H9 (cell line): ENCODE results near the gene ZAP70. TPM values are rescaled to one million over a fixed set of nuclear protein-coding genes. Genes with fewer than 3 reads are reported as not detected.
"Not testable (repeated sequence)": the region's sequence is repeated elsewhere in the genome, so short reads cannot be mapped to it uniquely, and the experiment has no call there.

ENCODE experiments used
- DNase-seq: peaks from one replicate; pipeline ENCODE4 v3.0.0-alpha.2; 2017
- H2AFZ ChIP-seq: one replicate; pipeline ENCODE4 v1.6.1; 2013; ENCODE audit warnings: mild to moderate bottlenecking, low read length, control low read depth, moderate library complexity
- H2AK5ac ChIP-seq: 2 replicates; pipeline ENCODE4 v1.6.1; 2013; ENCODE audit warnings: low read length, control low read depth, mixed read lengths; ENCODE audit not compliant: insufficient read length
- H2BK120ac ChIP-seq: one replicate; pipeline ENCODE4 v1.6.1; 2013; ENCODE audit warnings: low read depth, mild to moderate bottlenecking, low read length, control low read depth, inconsistent platforms; ENCODE audit not compliant: poor library complexity, severe bottlenecking
- H2BK12ac ChIP-seq: 2 replicates; pipeline ENCODE4 v1.6.1; 2013; ENCODE audit warnings: low read length, control low read depth, mixed read lengths, low read depth; ENCODE audit not compliant: insufficient read length
- H2BK15ac ChIP-seq: 2 replicates; pipeline ENCODE4 v1.6.1; 2013; ENCODE audit warnings: low read depth, low read length, control low read depth
- H2BK20ac ChIP-seq: one replicate; pipeline ENCODE4 v1.6.1; 2013; ENCODE audit warnings: low read depth, mild to moderate bottlenecking, low read length, control low read depth, inconsistent platforms; ENCODE audit not compliant: poor library complexity, severe bottlenecking
- H2BK5ac ChIP-seq: 2 replicates; pipeline ENCODE4 v1.6.1; 2013; ENCODE audit warnings: low read length, control low read depth, mixed read lengths; ENCODE audit not compliant: insufficient read length
- H3K14ac ChIP-seq: 2 replicates; pipeline ENCODE4 v1.6.1; 2013; ENCODE audit warnings: low read length, control low read depth; ENCODE audit not compliant: insufficient read depth
- H3K18ac ChIP-seq: 2 replicates; pipeline ENCODE4 v1.6.1; 2013; ENCODE audit warnings: low read depth, mild to moderate bottlenecking, mixed read lengths, low read length, control low read depth; ENCODE audit not compliant: insufficient read length
- H3K23ac ChIP-seq: 2 replicates; pipeline ENCODE4 v1.6.1; 2013; ENCODE audit warnings: low read length, control low read depth, mixed read lengths, low read depth; ENCODE audit not compliant: insufficient read length
- H3K23me2 ChIP-seq: 2 replicates; pipeline ENCODE4 v1.6.1; 2013; ENCODE audit warnings: low read depth, mild to moderate bottlenecking, mixed read lengths, low read length, control low read depth; ENCODE audit not compliant: insufficient read length, poor library complexity, severe bottlenecking
- H3K27ac ChIP-seq: 2 replicates; pipeline ENCODE4 v1.5.1; 2013; ENCODE audit warnings: low read length, control low read depth, mixed read lengths, low read depth; ENCODE audit not compliant: insufficient read length
- H3K27me3 ChIP-seq: 2 replicates; pipeline ENCODE4 v1.6.1; 2013; ENCODE audit warnings: low read length, control low read depth, inconsistent platforms; ENCODE audit not compliant: insufficient read depth
- H3K4ac ChIP-seq: 2 replicates; pipeline ENCODE4 v1.6.1; 2013; ENCODE audit warnings: low read depth, mild to moderate bottlenecking, control low read depth, inconsistent platforms, low read length, moderate library complexity
- H3K4me1 ChIP-seq: 2 replicates; pipeline ENCODE4 v1.6.1; 2013; ENCODE audit warnings: low read length, control low read depth, inconsistent platforms; ENCODE audit not compliant: insufficient read depth
- H3K4me2 ChIP-seq: 2 replicates; pipeline ENCODE4 v1.6.1; 2013; ENCODE audit warnings: low read length, control low read depth, mixed read lengths; ENCODE audit not compliant: insufficient read length, insufficient read depth
- H3K56ac ChIP-seq: 2 replicates; pipeline ENCODE4 v1.6.1; 2013; ENCODE audit warnings: low read depth, mild to moderate bottlenecking, mixed read lengths, low read length, control low read depth; ENCODE audit not compliant: insufficient read length
- H3K79me1 ChIP-seq: 2 replicates; pipeline ENCODE4 v1.6.1; 2013; ENCODE audit warnings: low read depth, mild to moderate bottlenecking, moderate library complexity, low read length, control low read depth, inconsistent platforms; ENCODE audit not compliant: insufficient read depth, poor library complexity, severe bottlenecking
- H3K79me2 ChIP-seq: 2 replicates; pipeline ENCODE4 v1.6.1; 2013; ENCODE audit warnings: low read length, control low read depth, inconsistent platforms; ENCODE audit not compliant: insufficient read depth
- H3K9ac ChIP-seq: 2 replicates; pipeline ENCODE4 v1.6.1; 2013; ENCODE audit warnings: low read length, control low read depth, mixed read lengths; ENCODE audit not compliant: insufficient read length; ENCODE audit errors: extremely low read depth
- H3K9me3 ChIP-seq: one replicate; pipeline ENCODE4 v1.6.1; 2013; ENCODE audit warnings: low read depth, low read length, inconsistent platforms; ENCODE audit not compliant: control insufficient read depth
- H3T11ph ChIP-seq: one replicate; pipeline ENCODE4 v1.6.1; 2013; ENCODE audit warnings: mild to moderate bottlenecking, low read length, control low read depth, inconsistent platforms
- H4K20me1 ChIP-seq: one replicate; pipeline ENCODE4 v1.6.1; 2013; ENCODE audit not compliant: control insufficient read depth, insufficient read length, insufficient read depth
- H4K5ac ChIP-seq: 2 replicates; pipeline ENCODE4 v1.6.1; 2013; ENCODE audit warnings: low read depth, mild to moderate bottlenecking, mixed read lengths, low read length, control low read depth; ENCODE audit not compliant: insufficient read length
- H4K8ac ChIP-seq: replicated peaks from 2 replicates; pipeline ENCODE4 v1.6.1; 2013; ENCODE audit warnings: low read length, control low read depth, mixed read lengths, low read depth; ENCODE audit not compliant: insufficient read length
- H4K91ac ChIP-seq: 2 replicates; pipeline ENCODE4 v1.6.1; 2013; ENCODE audit warnings: low read depth, mild to moderate bottlenecking, moderate library complexity, mixed read lengths, low read length, control low read depth; ENCODE audit not compliant: insufficient read length
- H3K27ac Mint-ChIP-seq, 3 experiments: 2 replicates in 2 of 3; 3 replicates in 1 of 3; pipeline ENCODE4 v1.8.0; 2020 to 2021; ENCODE audit warnings: mixed read lengths in 3 of 3, mild to moderate bottlenecking in 1 of 3, moderate library complexity in 1 of 3
- H3K27me3 Mint-ChIP-seq: 2 replicates; pipeline ENCODE4 v1.8.0; 2021; ENCODE audit warnings: low read depth, mild to moderate bottlenecking, moderate library complexity, mixed read lengths
- H3K36me3 Mint-ChIP-seq, 3 experiments: 2 replicates in 2 of 3; 3 replicates in 1 of 3; pipeline ENCODE4 v1.8.0; 2020 to 2021; ENCODE audit warnings: low read depth in 3 of 3, mixed read lengths in 3 of 3; ENCODE audit not compliant: insufficient read depth in 1 of 3
- H3K4me1 Mint-ChIP-seq, 2 experiments: 2 replicates each; pipeline ENCODE4 v1.8.0; 2020; ENCODE audit warnings: mixed read lengths in 2 of 2
- H3K4me3 Mint-ChIP-seq, 2 experiments: 2 replicates in 1 of 2; 3 replicates in 1 of 2; pipeline ENCODE4 v1.8.0; 2020 to 2021; ENCODE audit warnings: mild to moderate bottlenecking in 2 of 2, mixed read lengths in 2 of 2, moderate library complexity in 1 of 2
- H3K9me3 Mint-ChIP-seq, 2 experiments: 2 replicates in 1 of 2; 3 replicates in 1 of 2; pipeline ENCODE4 v1.8.0; 2020; ENCODE audit warnings: mild to moderate bottlenecking in 2 of 2, mixed read lengths in 2 of 2, moderate library complexity in 1 of 2
- CTCF ChIP-seq: fragments of 200-600 bp; sonication (generic); conservative IDR thresholded peaks from 3 replicates; pipeline ENCODE4 v1.8.0; 2021; ENCODE audit warnings: antibody characterized with exemption, mild to moderate bottlenecking
- WGBS: extraction: QIAGEN DNeasy Blood & Tissue Kit; methylation state at CpG from one replicate; pipeline ENCODE4 v1.1.7; 2013; ENCODE audit warnings: missing lambda C conversion rate, low lambda C conversion rate, mixed read lengths; ENCODE audit not compliant: insufficient read length; ENCODE audit errors: extremely low coverage; 5-methylcytosine and 5-hydroxymethylcytosine counted together
- total RNA-seq: library from RNA; stranded (reverse); gene quantifications from 2 replicates; pipeline ENCODE4 v1.2.1, GENCODE V29; 2021

The ZAP70 gene
- total RNA-seq, 1 experiment from 2014 or later, result 0.24 TPM

GRCh38 chr2:97711394-97711711 is 2.0 kb upstream of the ZAP70 start:
- H2BK5ac ChIP-seq, result no peak overlapping the region
- H3K36me3 Mint-ChIP-seq, result peaks cover 0 to 4% (median 0%) of the 10 kb centered on the region in 3 experiments; a peak in 3 of 7 replicates
- no peak overlapping the region for H2BK12ac ChIP-seq
- no peak overlapping the region for H3K9ac ChIP-seq
- H4K8ac ChIP-seq, result no peak overlapping the region
- H3K79me2 ChIP-seq, result no peaks in the 10 kb centered on the region
- no peak overlapping the region for H2BK120ac ChIP-seq
- no peaks in the 10 kb centered on the region for H3K79me1 ChIP-seq
- H3K4me1 Mint-ChIP-seq, result peaks cover 4 to 11% of the 10 kb centered on the region in 2 experiments
- no peak overlapping the region for H3K4me2 ChIP-seq
- H2BK20ac ChIP-seq, result no peak overlapping the region
- H3K56ac ChIP-seq, result no peak overlapping the region
- DNase-seq, result no peak
- no peaks in the 10 kb centered on the region for H3K9me3 ChIP-seq
- H4K91ac ChIP-seq, result no peak overlapping the region
- no peak overlapping the region for H3K14ac ChIP-seq
- peaks cover 0 to 2% of the 10 kb centered on the region in 2 experiments; a peak in 2 of 5 replicates for H3K9me3 Mint-ChIP-seq
- no peak overlapping the region for H3K4ac ChIP-seq
- H2BK15ac ChIP-seq, result no peak overlapping the region
- no peak overlapping the region for H3K23ac ChIP-seq
- H3K27me3 Mint-ChIP-seq, result peaks cover 2% of the 10 kb centered on the region
- H3K4me1 ChIP-seq, result no peaks in the 10 kb centered on the region
- no CpG with 5 or more reads among the region's 6 CpGs for WGBS
- TF ChIP-seq CTCF, result no peak
- H4K5ac ChIP-seq, result no peak overlapping the region
- H2AFZ ChIP-seq, result no peak overlapping the region
- no peak overlapping the region for H2AK5ac ChIP-seq
- H3T11ph ChIP-seq, result no peak overlapping the region
- no peaks in the 10 kb centered on the region for H4K20me1 ChIP-seq
- no peaks in the 10 kb centered on the region for H3K27me3 ChIP-seq
- no peaks in the 10 kb centered on the region for H3K23me2 ChIP-seq
- no peak overlapping the region; a peak in 1 of 7 replicates for H3K27ac Mint-ChIP-seq
- no peak overlapping the region for H3K18ac ChIP-seq
- H3K27ac ChIP-seq, result no peak overlapping the region
- H3K4me3 Mint-ChIP-seq, result no peak overlapping the region

GRCh38 chr2:97712175-97712574 is 1.2 kb upstream of the ZAP70 start:
- H4K5ac ChIP-seq, H3K27ac ChIP-seq, H3K79me2 ChIP-seq, H3K27me3 ChIP-seq, H2AK5ac ChIP-seq, H4K8ac ChIP-seq, H3K79me1 ChIP-seq, H3K4me2 ChIP-seq, H3T11ph ChIP-seq, H2AFZ ChIP-seq, H3K9ac ChIP-seq, H3K27ac Mint-ChIP-seq, H3K14ac ChIP-seq, H3K4ac ChIP-seq, H2BK5ac ChIP-seq, H3K4me3 Mint-ChIP-seq, H3K27me3 Mint-ChIP-seq, DNase-seq, H3K23ac ChIP-seq, H4K91ac ChIP-seq, H2BK120ac ChIP-seq, H3K18ac ChIP-seq, H3K4me1 ChIP-seq, H2BK20ac ChIP-seq, H3K56ac ChIP-seq, H3K9me3 Mint-ChIP-seq, H3K9me3 ChIP-seq, H3K23me2 ChIP-seq, H2BK15ac ChIP-seq, H3K36me3 Mint-ChIP-seq, H2BK12ac ChIP-seq, H4K20me1 ChIP-seq: not testable (repeated sequence)
- no CpG with 5 or more reads among the region's 9 CpGs for WGBS
- H3K4me1 Mint-ChIP-seq, result peaks cover 8 to 13% of the 10 kb centered on the region in 2 experiments
